Measurements from ENCODE around the gene LMAN2. TPM values are rescaled to one million over a fixed set of nuclear protein-coding genes. Genes with fewer than 3 reads are reported as not detected.
A peak's percentile ranks its signal among the peaks of the same experiment; 100 is the strongest.

LMAN2 gene
- total RNA-seq, 1 experiment from 2014 or later, result 128 TPM

DNA sequence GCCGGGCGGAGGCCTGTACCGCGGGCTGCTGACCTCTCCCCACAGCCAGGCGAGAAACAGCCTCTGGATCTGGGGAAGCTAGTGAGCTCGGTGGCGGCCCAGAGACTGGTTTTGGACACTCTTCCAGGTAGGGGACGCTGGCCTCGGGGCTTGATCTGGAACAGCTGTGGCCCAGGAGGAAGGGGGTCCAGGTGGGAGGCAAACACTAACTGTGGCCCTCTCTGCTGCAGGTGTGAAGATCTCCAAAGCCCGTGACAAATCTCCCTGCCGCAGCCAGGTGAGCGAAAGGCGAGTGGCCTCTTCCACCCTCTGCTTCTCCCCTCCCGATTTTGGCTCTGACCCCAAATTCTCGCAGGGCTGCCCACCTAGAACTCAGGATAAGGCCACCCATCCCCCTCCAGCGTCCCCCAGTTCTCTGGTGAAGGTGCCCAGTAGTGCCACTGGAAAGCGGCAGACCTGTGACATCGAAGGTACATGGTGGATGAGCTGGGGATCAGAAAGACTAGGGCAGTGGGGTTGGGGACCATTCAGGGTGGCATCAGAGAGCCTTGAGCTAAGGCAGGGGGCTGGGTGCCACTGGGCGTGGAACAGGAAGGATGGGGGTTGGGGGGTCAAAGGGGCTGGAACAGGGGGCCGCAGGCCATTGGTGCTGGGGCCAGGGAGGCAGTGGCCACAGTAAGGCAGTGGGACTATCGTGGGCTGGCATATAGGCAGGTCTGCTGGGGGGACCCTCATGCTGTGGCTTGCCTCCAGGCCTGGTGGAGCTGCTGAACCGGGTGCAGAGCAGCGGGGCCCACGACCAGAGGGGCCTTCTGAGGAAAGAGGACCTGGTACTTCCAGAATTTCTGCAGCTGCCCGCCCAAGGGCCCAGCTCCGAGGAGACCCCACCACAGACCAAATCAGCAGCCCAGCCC, 19.9 kb upstream of the LMAN2 start:
- Histone ChIP-seq H3K27ac (ENCODE audit: low read depth, low read length) (peak overlapping the region; percentile 70), H3K36me3 (ENCODE audit: control insufficient read depth in 1 of 2, insufficient read depth in 2 of 2, low read length in 2 of 2) (no peaks in the 10 kb centered on the region), H3K9me2 (ENCODE audit: insufficient read depth) (no peaks in the 10 kb centered on the region), H3K9ac (ENCODE audit: low read length) (peak overlapping the region; percentile 68), H3K79me2 (ENCODE audit: insufficient read depth, low read length) (no peaks in the 10 kb centered on the region), H3K4me1 (ENCODE audit: control insufficient read depth in 1 of 2, insufficient read depth in 2 of 2, low read length in 2 of 2) (peaks cover 22 to 48% of the 10 kb centered on the region in 2 experiments), H3K27me3 (ENCODE audit: insufficient read depth, low read length) (no peaks in the 10 kb centered on the region), H3K4me3 (replicated peaks in 1 of 2; ENCODE audit: low read depth in 1 of 2, low read length in 2 of 2) (peak overlapping the region; percentile 74 to 78), H3K9me3 (ENCODE audit: control insufficient read depth in 1 of 2, insufficient read depth in 1 of 2, low read depth in 1 of 2, low read length in 2 of 2) (no peaks in the 10 kb centered on the region), H3K4me2 (ENCODE audit: low read length) (peak overlapping the region; percentile 97), H2AFZ (ENCODE audit: low read depth, low read length, poor library complexity, severe bottlenecking) (no peak overlapping the region), H4K20me1 (ENCODE audit: insufficient read depth) (no peaks in the 10 kb centered on the region)
- intact Hi-C loops (cut with micrococcal nuclease), result no loop called here
- DNase-seq (ENCODE audit: low read depth, low spot score) (no peak), ATAC-seq (no peak; the same call in 1 of the 2 replicates)
- CTCF ChIA-PET, result interaction anchor here (0.6 to 3.3 kb wide), 22 partner anchors 8 to 982 kb away, joined by 3 to 50 read pairs (median 7); partner anchors contain the start of genes LMAN2, MXD3, PDLIM7 and RGS14
- TF ChIP-seq ZFX (IDR thresholded peaks at IDR 0.05) (peak; percentile 51; the same call in 1 of the 2 replicates), JUND (IDR thresholded peaks at IDR 0.05) (no peak), TCF7L2 (IDR thresholded peaks at IDR 0.05; ENCODE audit: borderline replicate concordance, extremely low read depth, insufficient read depth, insufficient read length) (no peak)
- TF ChIP-seq, protein P1, sequence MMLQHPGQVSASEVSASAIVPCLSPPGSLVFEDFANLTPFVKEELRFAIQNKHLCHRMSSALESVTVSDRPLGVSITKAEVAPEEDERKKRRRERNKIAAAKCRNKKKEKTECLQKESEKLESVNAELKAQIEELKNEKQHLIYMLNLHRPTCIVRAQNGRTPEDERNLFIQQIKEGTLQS (IDR thresholded peaks at IDR 0.05), result no peak
- TSS peak; percentile 60 for BruUV-seq (replicated peaks)
- RAD21 ChIA-PET (ENCODE audit: low non-redundant PET in 1 of 2, low total read pairs in 2 of 2, uncharacterized antibody in 2 of 2, unreplicated experiment in 2 of 2), result interaction anchor here (0.9 to 1.8 kb wide), 6 partner anchors 18 to 136 kb away, joined by 3 to 8 read pairs (median 4); no protein-coding TSS in a partner anchor
- POLR2A ChIA-PET, result interaction anchor here (0.9 to 2.4 kb wide), 7 partner anchors 11 to 62 kb away, joined by 3 to 9 read pairs (median 6); partner anchors contain the start of genes LMAN2 and MXD3

DNA sequence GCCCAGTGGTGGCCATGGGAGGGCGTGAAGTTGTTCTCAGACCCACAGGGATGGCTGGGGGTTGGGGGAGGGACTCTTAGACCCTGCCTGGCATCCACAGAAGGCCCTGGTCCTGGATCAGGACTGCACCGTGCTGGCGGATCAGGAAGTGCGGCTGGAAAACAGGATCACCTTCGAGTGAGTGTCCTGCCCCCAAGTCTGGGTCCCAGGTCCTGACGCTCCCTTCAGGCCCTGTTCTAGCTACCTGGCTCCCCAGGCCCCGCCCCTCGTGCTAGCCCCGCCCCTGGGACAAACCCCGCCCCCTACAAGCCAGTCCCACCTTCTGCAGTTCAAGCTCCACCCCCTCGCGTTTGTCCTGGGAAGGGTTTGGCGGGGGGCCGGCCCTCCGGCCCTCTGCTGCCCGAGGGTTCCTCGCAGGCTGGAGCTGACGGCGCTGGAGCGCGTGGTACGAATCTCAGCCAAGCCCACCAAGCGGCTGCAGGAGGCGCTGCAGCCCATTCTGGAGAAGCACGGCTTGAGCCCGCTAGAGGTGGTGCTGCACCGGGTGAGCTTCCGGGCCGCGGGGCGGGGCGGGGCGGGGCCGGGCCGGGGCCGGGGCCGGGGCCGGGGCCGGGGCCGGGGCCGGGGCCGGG, 19.1 kb upstream of the LMAN2 start:
- ChIA-PET RAD21 (ENCODE audit: low non-redundant PET in 1 of 2, low total read pairs in 2 of 2, uncharacterized antibody in 2 of 2, unreplicated experiment in 2 of 2) (interaction anchor here (0.7 to 1.8 kb wide), 7 partner anchors 19 to 137 kb away, joined by 3 to 8 read pairs (median 4); no protein-coding TSS in a partner anchor), CTCF (interaction anchor here (0.6 to 3.3 kb wide), 23 partner anchors 8 to 981 kb away, joined by 3 to 50 read pairs (median 7); partner anchors contain the start of genes LMAN2, MXD3, PDLIM7 and RGS14), POLR2A (interaction anchor here (0.9 to 2.4 kb wide), 7 partner anchors 10 to 61 kb away, joined by 3 to 9 read pairs (median 6); partner anchors contain the start of genes LMAN2 and MXD3)
- Histone ChIP-seq H3K4me1 (ENCODE audit: control insufficient read depth in 1 of 2, insufficient read depth in 2 of 2, low read length in 2 of 2) (peaks cover 22 to 48% of the 10 kb centered on the region in 2 experiments), H2AFZ (ENCODE audit: low read depth, low read length, poor library complexity, severe bottlenecking) (peak overlapping the region; percentile 68), H3K4me2 (ENCODE audit: low read length) (peak overlapping the region; percentile 97), H3K27ac (ENCODE audit: low read depth, low read length) (peak overlapping the region; percentile 70), H4K20me1 (ENCODE audit: insufficient read depth) (no peaks in the 10 kb centered on the region), H3K36me3 (ENCODE audit: control insufficient read depth in 1 of 2, insufficient read depth in 2 of 2, low read length in 2 of 2) (no peaks in the 10 kb centered on the region), H3K9ac (ENCODE audit: low read length) (peak overlapping the region; percentile 68), H3K9me2 (ENCODE audit: insufficient read depth) (no peaks in the 10 kb centered on the region), H3K27me3 (ENCODE audit: insufficient read depth, low read length) (no peaks in the 10 kb centered on the region), H3K4me3 (replicated peaks in 1 of 2; ENCODE audit: low read depth in 1 of 2, low read length in 2 of 2) (peak overlapping the region; percentile 74 to 78), H3K79me2 (ENCODE audit: insufficient read depth, low read length) (no peaks in the 10 kb centered on the region), H3K9me3 (ENCODE audit: control insufficient read depth in 1 of 2, insufficient read depth in 1 of 2, low read depth in 1 of 2, low read length in 2 of 2) (no peaks in the 10 kb centered on the region)
- peak; percentile 90 for ATAC-seq
- intact Hi-C loops (cut with micrococcal nuclease), result loop anchor here (1.0 kb wide), 1 partner anchor 34 kb away; no protein-coding TSS in a partner anchor
- no TSS peak for BruUV-seq (replicated peaks)
- DNase-seq (ENCODE audit: low read depth, low spot score), result peak; percentile 94
- TF ChIP-seq ELF1 (IDR thresholded peaks at IDR 0.05; ENCODE audit: borderline replicate concordance, low read depth) (no peak), JUND (IDR thresholded peaks at IDR 0.05) (no peak), SP1 (IDR thresholded peaks at IDR 0.05; ENCODE audit: low read depth) (no peak), YY1 (IDR thresholded peaks at IDR 0.05; ENCODE audit: extremely low read depth, insufficient replicate concordance, low read depth, low read length) (peak; percentile 57), SIN3A (IDR thresholded peaks at IDR 0.05; ENCODE audit: low read depth) (no peak), POLR2AphosphoS5 (IDR thresholded peaks at IDR 0.05; ENCODE audit: low read depth, low read length) (peak; percentile 60), EZH2 (IDR thresholded peaks at IDR 0.05) (no peak), CTCF (IDR thresholded peaks at IDR 0.05 in 2 of 3, conservative IDR thresholded peaks at IDR 0.05 in 1 of 3; ENCODE audit: borderline replicate concordance in 1 of 3, insufficient read depth in 1 of 3, low read depth in 2 of 3, low read length in 2 of 3) (peak in 2 of 3 experiments; percentile 58 to 65; a peak in 4 of 6 replicates)
